Raji (cell line): ENCODE data around the gene ARMC8.

Experiments used
- POLR2A ChIP-seq: IDR thresholded peaks from 2 replicates; pipeline ENCODE4 v1.6.1; 2011; ENCODE audit warnings: low read depth, low read length, control low read depth; ENCODE audit not compliant: insufficient read depth

Gene ARMC8, protein sequence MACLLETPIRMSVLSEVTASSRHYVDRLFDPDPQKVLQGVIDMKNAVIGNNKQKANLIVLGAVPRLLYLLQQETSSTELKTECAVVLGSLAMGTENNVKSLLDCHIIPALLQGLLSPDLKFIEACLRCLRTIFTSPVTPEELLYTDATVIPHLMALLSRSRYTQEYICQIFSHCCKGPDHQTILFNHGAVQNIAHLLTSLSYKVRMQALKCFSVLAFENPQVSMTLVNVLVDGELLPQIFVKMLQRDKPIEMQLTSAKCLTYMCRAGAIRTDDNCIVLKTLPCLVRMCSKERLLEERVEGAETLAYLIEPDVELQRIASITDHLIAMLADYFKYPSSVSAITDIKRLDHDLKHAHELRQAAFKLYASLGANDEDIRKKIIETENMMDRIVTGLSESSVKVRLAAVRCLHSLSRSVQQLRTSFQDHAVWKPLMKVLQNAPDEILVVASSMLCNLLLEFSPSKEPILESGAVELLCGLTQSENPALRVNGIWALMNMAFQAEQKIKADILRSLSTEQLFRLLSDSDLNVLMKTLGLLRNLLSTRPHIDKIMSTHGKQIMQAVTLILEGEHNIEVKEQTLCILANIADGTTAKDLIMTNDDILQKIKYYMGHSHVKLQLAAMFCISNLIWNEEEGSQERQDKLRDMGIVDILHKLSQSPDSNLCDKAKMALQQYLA

DNA sequence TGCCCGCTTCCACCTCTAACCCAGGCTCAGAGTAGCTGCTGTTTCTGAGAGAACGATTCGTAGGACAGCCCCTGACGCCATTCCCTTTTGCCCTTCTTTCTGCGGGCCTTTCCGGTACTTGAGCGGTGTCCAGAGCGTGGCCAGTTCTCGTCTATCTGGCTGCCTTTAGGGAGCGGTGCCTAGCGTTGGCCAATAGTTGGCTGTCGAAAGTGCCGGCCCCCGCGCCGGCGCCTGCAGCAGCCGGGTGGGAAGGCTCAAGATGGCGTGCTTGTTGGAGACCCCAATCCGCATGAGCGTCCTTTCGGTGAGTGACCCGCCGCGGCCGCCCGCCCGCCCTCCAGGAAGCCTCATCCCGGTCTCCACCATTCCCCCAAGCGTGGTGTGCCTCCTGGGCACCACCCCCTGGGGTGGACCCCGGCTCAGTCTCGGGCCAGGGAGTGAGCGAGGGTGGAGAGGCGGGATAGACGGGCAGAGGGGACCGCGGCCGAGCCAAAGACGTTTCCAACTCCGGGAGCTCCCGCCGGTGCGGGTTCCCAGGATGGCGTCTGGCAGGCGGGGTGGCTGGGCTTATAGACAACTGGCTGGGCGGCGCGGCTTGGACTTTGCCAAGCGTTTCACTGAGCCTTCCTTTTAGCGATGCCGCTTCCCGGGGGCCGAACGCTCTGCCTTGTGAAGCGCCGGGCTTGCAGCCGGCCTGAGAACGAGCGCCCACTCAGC, at the start of gene ARMC8:
ARMC8 (plus strand) TSS at position 6 of the 717 bp plus-strand sequence; CDS start at position 260, 254 bp downstream.
- TF ChIP-seq POLR2A, result peak; percentile 80

DNA sequence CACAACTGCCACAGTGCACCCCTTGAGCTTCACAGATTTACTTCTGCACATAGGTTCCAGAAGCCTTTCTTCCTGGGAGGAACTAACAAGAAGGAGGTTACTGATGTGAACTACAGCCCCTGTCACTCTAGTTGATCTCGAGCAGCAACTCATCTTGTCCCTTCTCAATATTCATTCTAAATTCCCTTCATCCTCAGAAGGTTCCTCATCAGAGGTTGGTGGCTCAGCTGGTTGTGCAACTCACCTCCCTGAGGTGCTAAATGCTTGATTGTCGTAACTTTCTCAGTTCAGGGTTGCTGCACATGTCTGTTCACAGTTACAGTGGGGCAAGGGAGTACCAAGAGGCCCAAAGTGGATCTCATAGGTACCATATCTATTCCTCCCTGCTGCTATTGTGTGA, 49.2 kb upstream of the ARMC8 start:
- no peak for TF ChIP-seq POLR2A

DNA sequence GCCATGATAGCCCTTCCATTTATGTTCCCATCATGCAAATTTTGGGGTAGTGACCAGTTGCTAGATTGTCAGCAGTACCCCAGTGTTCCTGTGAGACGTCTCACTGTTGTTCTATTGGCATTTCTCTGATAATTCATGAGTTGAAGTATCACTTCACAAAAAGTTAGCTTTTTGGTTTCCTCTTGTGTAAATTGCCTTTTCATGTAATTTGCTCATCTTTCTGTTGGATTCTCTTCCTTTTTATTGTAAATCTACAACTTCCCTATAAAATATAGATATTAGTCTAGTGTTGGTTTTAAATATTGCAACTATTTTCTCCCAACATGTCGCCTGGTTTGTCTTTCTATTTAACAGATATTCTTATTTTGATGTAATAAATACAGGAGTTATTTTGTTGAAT, 47.4 kb upstream of the ARMC8 start:
- TF ChIP-seq POLR2A, result no peak

DNA sequence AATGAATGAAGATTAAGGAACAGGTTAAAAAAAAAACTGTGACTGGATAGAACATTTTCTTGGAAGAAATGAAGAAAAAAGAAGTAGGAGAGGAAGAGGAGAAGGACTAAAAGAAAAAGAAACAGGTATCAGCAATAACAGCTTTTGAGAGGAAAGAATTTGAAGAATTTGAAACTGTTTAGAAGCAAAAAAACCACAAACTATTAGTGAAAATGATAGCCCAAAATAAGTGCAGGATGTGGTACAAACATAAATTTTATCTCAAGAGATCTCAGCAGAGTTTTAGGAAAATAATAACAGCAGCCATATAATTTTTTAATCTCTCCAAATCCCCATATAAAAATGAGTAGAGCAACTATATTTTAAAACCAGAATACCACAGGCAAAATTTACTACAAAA, 46.2 kb upstream of the ARMC8 start:
- TF ChIP-seq POLR2A, result no peak

DNA sequence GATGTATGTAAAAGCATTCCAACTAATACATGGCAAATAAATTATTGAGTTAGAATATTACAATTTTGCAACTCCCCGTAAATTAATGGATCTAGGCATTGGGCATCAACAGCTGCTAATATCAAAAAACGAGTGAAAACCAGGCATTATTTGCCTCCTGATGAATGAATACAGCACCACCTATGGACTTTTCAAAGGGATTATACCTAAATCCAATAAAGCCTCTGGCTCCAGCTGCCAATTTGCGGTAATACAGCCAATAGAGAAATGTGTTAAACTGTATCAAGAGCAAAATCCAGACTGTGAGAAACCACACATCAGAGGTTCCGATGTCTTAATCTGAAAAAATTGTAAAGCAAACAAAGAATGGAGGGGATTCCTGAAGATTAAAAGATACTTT, 38.6 kb upstream of the ARMC8 start:
- TF ChIP-seq POLR2A, result no peak

DNA sequence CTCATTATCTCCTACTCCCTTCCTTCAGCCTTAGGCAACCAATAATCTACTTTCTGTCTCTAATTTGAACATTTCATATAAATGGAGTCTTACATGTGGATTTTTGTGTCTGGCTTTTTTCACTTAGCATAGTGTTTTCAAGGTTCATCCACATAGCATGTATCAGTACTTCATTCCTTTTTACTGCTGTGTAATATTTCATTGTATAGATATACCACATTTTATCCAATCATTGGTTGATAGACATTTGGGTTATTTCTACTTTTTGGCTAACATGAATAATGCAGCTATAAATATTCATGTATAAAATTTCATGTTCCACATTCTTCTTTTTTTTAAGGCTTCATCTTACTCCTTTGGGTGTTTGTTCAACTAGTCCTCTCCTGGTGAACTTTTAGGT, 32.6 kb upstream of the ARMC8 start:
- TF ChIP-seq POLR2A, result no peak

DNA sequence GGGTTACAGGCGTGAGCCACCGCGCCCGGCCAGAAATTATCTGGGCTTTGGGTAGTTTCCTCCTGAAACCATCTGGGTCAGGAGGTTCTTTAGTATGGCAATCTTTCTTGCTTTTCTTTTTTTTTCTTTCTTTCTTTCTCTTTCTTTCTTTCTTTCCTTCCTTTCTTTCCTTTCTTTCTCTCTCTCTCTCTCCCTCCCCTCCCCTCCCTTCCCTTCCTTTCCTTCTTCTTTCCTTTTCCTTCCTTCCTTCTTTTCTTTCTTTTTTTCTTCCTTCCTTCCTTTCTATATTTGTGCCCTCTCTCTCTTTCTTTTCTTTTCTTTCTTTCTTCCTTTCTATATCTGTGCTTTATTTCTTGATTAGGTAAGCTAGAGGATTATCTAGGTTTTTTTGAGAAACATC, 29.4 kb upstream of the ARMC8 start:
- no peak for TF ChIP-seq POLR2A

DNA sequence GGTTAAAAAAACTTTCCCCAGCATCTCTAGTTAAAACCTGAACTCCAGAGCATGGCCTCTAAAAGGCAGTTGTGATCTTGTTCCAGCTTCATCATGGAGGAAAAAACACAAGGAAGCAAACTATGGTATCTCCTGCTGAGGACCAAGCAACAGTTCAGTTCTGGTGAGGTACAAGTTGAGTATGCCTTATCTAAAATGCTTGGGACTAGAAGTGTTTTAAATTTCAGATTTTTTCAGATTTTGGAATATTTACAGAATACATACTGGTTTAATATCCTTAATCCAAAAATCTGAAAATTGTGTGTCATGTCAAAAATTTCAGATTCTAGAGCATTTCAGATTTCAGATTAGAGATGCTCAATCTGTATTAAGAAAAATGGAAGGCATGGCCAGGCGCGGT, 22.0 kb upstream of the ARMC8 start:
- TF ChIP-seq POLR2A, result no peak

DNA sequence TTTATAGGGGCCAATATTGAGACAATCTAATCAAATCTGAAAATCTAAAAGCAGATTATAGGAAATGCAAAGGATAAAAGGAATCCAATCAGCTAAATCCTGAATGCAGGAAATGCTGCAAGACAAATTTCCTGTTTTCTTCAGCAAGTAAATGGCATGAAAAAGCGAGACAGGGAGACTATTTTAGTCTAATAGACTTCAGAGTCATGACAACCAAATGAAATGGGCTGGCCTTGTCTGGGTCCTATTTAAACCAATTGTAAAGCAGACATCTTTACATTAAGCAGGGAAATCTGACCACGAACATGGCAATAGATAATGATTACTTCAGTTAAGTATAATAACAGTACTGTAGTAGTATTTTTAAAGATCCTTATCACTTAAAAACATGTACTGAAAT, 14.5 kb upstream of the ARMC8 start:
- TF ChIP-seq POLR2A, result no peak

DNA sequence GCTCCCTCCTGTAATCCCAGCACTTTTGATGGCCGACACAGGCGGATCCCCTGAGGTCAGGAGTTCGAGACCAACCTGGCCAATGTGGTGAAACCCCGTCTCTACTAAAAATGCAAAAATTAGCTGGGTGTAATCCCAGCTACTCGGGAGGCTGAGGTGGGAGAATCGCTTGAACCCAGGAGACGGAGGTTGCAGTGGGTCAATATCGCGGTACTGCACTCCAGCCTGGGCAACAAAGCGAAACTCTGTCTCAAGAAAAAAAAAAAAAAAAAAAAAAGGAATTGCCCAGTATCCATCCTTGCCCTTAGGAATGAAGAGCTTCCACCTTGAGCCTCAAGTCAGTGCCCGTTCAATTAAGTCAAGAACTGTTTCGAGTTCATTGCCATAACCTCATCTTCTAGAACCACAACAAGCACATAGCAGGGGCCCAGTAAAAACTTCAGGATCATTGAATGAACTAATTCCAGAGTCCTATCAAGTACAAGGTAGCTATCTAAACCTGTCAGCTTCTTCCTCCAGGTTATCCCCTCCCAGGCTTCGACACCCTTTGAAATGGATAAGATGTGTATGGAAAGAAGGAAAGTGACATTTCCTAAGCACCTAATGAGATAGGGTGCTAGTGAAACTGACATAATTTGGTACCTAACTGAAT, 13.2 kb upstream of the ARMC8 start:
- no peak for TF ChIP-seq POLR2A

DNA sequence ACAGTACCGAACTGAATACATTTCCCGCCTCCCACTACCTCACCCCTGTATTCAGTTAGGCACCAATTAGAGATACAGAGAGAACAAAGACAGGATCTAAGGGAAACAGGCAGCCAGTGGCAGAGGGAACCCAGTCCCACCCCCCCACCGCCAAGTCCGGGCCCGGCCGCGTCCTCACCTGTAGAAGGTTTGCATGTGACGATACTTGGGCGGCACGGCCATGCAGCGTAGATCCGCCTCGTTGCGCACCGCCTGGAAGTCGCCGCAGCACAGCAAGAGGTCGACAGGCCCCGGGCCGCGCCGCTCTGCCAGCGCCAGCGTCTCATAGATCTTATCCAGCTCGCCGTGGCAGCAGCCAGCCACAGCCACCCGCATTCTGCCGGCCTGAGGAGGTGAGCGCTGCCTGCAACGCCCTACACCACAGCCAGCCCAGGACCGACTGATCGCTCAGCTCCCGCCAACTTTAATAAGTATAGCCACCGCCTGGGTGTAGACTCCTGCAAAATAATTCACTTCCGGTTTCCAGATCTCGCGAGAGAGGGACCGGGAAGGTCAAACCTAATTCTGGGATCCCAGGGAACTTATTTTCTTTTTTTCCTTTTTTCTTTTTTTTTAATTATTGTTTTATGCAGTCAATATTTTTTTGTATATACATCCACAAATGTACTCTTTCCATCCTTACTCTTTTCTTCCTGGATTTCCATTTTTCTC, 12.5 kb upstream of the ARMC8 start, which contains the start of gene DBR1:
DBR1 (minus strand) TSS at position 501 of the 711 bp plus-strand sequence; CDS start at position 375, 126 bp downstream.
- peak; percentile 96 for TF ChIP-seq POLR2A

DNA sequence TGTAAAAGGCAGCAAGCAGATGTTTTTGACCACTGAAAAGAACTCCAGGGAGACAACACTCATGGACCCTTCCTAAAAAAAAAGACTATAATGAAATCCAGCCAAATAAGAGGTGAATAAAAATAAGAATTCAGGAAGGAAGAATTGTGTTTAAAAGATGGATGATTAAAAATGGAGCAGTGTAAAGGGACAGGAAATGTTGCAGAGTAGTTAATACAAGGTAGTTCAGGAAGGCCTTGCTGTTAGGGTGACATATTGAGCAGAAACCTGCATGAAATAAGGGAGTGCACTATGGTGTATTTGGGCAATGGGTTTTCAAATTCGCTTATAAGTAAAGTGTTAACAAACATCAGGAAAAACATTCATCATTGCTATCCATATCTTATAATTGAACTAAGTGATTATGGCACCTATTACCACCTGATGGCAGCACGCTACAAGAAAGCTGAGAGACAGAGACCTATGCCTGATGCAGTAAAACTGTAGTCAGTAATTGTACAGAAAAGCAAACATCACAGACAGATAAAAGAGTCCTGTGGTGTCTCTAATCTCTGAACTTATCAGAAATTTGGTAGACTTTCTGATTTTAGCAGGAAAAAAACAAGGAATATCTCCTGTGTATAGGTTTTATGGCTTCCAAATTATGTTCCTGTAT, 6.6 kb upstream of the ARMC8 start:
- TF ChIP-seq POLR2A, result no peak

DNA sequence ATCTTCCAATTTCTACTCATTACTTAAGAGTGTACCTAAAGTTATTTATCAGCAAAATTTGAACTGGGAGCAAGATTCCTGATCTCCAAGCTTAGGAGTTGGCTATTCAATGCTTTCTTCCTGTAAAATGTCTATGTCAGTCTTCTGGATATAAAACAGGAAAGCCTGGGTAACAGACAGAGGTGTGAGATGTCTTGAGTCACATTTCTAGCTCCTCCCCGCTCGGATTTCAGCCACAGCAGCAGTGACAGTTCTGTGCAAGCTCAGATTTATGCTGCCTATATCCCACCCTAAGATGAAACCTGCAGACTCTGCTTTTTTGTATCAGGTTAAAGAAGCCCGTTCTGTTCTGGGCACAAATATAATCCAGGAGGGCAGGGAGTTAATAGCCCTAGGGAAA, 2.1 kb upstream of the ARMC8 start:
- no peak for TF ChIP-seq POLR2A

DNA sequence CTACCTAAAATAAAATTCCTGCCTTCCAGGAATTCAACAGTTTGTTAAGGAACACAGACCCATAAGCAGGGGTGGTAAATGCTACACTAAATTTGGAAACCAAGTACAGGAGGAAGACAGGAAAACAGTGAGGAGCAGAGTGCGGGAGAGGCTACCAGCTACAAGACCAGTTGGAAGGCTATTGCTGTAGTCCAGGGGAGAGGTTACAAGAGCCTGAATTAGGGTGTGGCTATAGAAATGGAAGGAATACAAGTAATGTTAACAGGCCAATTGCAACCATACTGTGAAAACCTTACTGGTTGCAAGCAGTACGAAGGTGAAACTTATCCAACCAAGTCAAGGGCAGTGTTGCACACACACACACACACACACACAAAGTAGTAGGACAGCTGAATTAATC, 880 bp upstream of the ARMC8 start:
- TF ChIP-seq POLR2A, result no peak
